Lower leg skin (tissue), 4 donors: ENCODE measurements around the gene CDRT4. TPM values are rescaled to one million over a fixed set of nuclear protein-coding genes. Genes with fewer than 3 reads are reported as not detected.
"Not testable (repeated sequence)": the region's sequence is repeated elsewhere in the genome, so short reads cannot be mapped to it uniquely, and the experiment has no call there.

ENCODE experiments used
- DNase-seq, 2 donors: peaks; one replicate each; pipeline ENCODE4 v3.0.0-alpha.2; 2019; ENCODE audit warnings: low spot score in 2 of 2
- H3K4me3 ChIP-seq: fragments of 200-600 bp; sonication (generic); 2 replicates; pipeline ENCODE4 v1.5.1; 2017; ENCODE audit warnings: mild to moderate bottlenecking, low read depth; ENCODE audit not compliant: poor library complexity, severe bottlenecking
- CTCF ChIP-seq, 3 donors: fragments of 450-650 bp; IDR thresholded peaks; one replicate each; pipeline ENCODE4 v1.5.1; 2016; ENCODE audit warnings: antibody characterized with exemption in 3 of 3, mild to moderate bottlenecking in 3 of 3, moderate library complexity in 2 of 3
- POLR2A ChIP-seq, 2 donors: fragments of 450-650 bp; IDR thresholded peaks; one replicate each; pipeline ENCODE4 v1.6.1; 2016 to 2017; ENCODE audit warnings: antibody characterized with exemption in 2 of 2, mild to moderate bottlenecking in 1 of 2, moderate library complexity in 1 of 2
- WGBS, 2 donors: methylation state at CpG; one replicate each; pipeline ENCODE4 v1.1.5; 2018; 5-methylcytosine and 5-hydroxymethylcytosine counted together
- intact Hi-C: fragments of 100-400 bp; cut with DNase I; formaldehyde crosslinking; loops from one replicate; pipeline ENCODE4 v1.15.0; 2023; ENCODE audit warnings: low total_unique reads
- total RNA-seq, 4 donors: library from RNA; depleted of rRNA; stranded (reverse); fragments of >200 nt; gene quantifications; one replicate each; pipeline ENCODE4 v1.1.0, GENCODE V29; 2016

The CDRT4 gene
- total RNA-seq, 4 donors from 2014 or later: 0.52 to 4.0 (median 3.8) TPM; not detected in 1

- 93 to 98% methylated on average over 9 of the region's 9 CpGs for WGBS, 2 donors
- DNase-seq: peak in 1 of 2 donors; percentile 73
- intact Hi-C loops: loop anchor here (10.0 kb wide), 1 partner anchor 102 kb away; no protein-coding TSS in a partner anchor
Measured at GRCh38 chr17:15507001-15507400, 39.6 kb upstream of the CDRT4 start.

GRCh38 chr17:15505708-15506107 is 38.3 kb upstream of the CDRT4 start:
- whole genome bisulfite sequencing, 2 donors: 85 to 100% methylated on average over 3 to 11 of the region's 32 CpGs
- DNase-seq: peak in 1 of 2 donors; percentile 43
- intact Hi-C loops: loop anchor here (10.0 kb wide), 1 partner anchor 101 kb away; no protein-coding TSS in a partner anchor
- not testable (repeated sequence) for H3K4me3 ChIP-seq

More at GRCh38 chr17:15507001-15507400, 39.6 kb upstream of the CDRT4 start:
- no peak overlapping the region for H3K4me3 ChIP-seq
- TF ChIP-seq POLR2A (IDR thresholded peaks at IDR 0.05) (no peak), CTCF (IDR thresholded peaks at IDR 0.05) (no peak)

GRCh38 chr17:15503731-15504130 is 36.3 kb upstream of the CDRT4 start:
- TF ChIP-seq POLR2A (IDR thresholded peaks at IDR 0.05): no peak
- no peak for TF ChIP-seq CTCF (IDR thresholded peaks at IDR 0.05)
- H3K4me3 ChIP-seq: no peak overlapping the region
- no peak for DNase-seq
- WGBS, 2 donors: 83 to 90% methylated on average over 2 of the region's 2 CpGs
- intact Hi-C loops: loop anchor here (2.0 to 10.0 kb wide), 2 partner anchors 99 to 243 kb away; no protein-coding TSS in a partner anchor

- TF ChIP-seq POLR2A (IDR thresholded peaks at IDR 0.05): no peak
- TF ChIP-seq CTCF (IDR thresholded peaks at IDR 0.05): peak in 2 of 3 donors; percentile 9 to 78
- intact Hi-C loops: loop anchor here (2.0 to 10.0 kb wide), 2 partner anchors 98 to 242 kb away; no protein-coding TSS in a partner anchor
- peak; percentile 90 to 98 for DNase-seq
- H3K4me3 ChIP-seq: no peak overlapping the region
- 6 to 13% methylated on average over 32 of the region's 32 CpGs for WGBS, 2 donors
Measured at GRCh38 chr17:15502369-15503112, 35.1 kb upstream of the CDRT4 start.

- H3K4me3 ChIP-seq: no peak overlapping the region
- no peak for DNase-seq
- intact Hi-C loops: loop anchor here (2.0 to 10.0 kb wide), 2 partner anchors 97 to 241 kb away; no protein-coding TSS in a partner anchor
- WGBS, 2 donors: 70 to 80% methylated on average over 7 of the region's 7 CpGs
- no peak for TF ChIP-seq CTCF (IDR thresholded peaks at IDR 0.05)
- no peak for TF ChIP-seq POLR2A (IDR thresholded peaks at IDR 0.05)
Measured at GRCh38 chr17:15501793-15502192, 34.4 kb upstream of the CDRT4 start.

- WGBS, 2 donors: 71 to 90% methylated on average over 3 of the region's 3 CpGs
- TF ChIP-seq CTCF (IDR thresholded peaks at IDR 0.05) (no peak), POLR2A (IDR thresholded peaks at IDR 0.05) (no peak)
- DNase-seq: no peak
- H3K4me3 ChIP-seq: no peak overlapping the region
- intact Hi-C loops: loop anchor here (10.0 kb wide), 1 partner anchor 96 kb away; no protein-coding TSS in a partner anchor
Measured at GRCh38 chr17:15501282-15501681, 33.9 kb upstream of the CDRT4 start.
